GM18502 (cell line): ENCODE data around the gene IRF6.
"Not testable (repeated sequence)": the region's sequence is repeated elsewhere in the genome, so short reads cannot be mapped to it uniquely, and the experiment has no call there.

Experiments
- ATAC-seq: cut with Tn5 transposase; IDR thresholded peaks from one replicate; pipeline ENCODE4 v1.9.1; 2021; ENCODE audit warnings: mild to moderate bottlenecking; ENCODE audit not compliant: unreplicated experiment, poor library complexity

Gene IRF6

GRCh38 chr1:209823143-209824041 is 17.4 kb upstream of the IRF6 start:
- ATAC-seq = peak; percentile 42

- no peak for ATAC-seq
Observed at GRCh38 chr1:209822706-209823105, 16.8 kb upstream of the IRF6 start.

GRCh38 chr1:209820986-209821385 is 15.0 kb upstream of the IRF6 start:
- no peak for ATAC-seq

- ATAC-seq = no peak
Observed at GRCh38 chr1:209819058-209819457, 13.1 kb upstream of the IRF6 start.

- ATAC-seq = no peak
Observed at GRCh38 chr1:209817691-209818090, 11.7 kb upstream of the IRF6 start.

GRCh38 chr1:209816923-209817322 is 11.0 kb upstream of the IRF6 start:
- ATAC-seq = no peak

GRCh38 chr1:209815931-209816341 is 10.0 kb upstream of the IRF6 start:
- ATAC-seq = no peak

GRCh38 chr1:209815490-209815889 is 9.5 kb upstream of the IRF6 start:
- ATAC-seq = no peak

- ATAC-seq = no peak
Observed at GRCh38 chr1:209813902-209814301, 8.0 kb upstream of the IRF6 start.

GRCh38 chr1:209810783-209811182 is 4.8 kb upstream of the IRF6 start:
- no peak for ATAC-seq

- no peak for ATAC-seq
Observed at GRCh38 chr1:209809611-209810010, 3.7 kb upstream of the IRF6 start.

GRCh38 chr1:209808059-209808581 is 2.2 kb upstream of the IRF6 start:
- ATAC-seq = no peak

- no peak for ATAC-seq
Observed at GRCh38 chr1:209807509-209807908, 1.6 kb upstream of the IRF6 start.

GRCh38 chr1:209805341-209805781 is 581 bp downstream of the IRF6 start:
- ATAC-seq = no peak

- no peak for ATAC-seq
Observed at GRCh38 chr1:209803568-209803967, 2.4 kb downstream of the IRF6 start.

- no peak for ATAC-seq
Observed at GRCh38 chr1:209802780-209803152, 3.2 kb downstream of the IRF6 start.

GRCh38 chr1:209802117-209802779 is 3.7 kb downstream of the IRF6 start:
- no peak for ATAC-seq

- no peak for ATAC-seq
Observed at GRCh38 chr1:209800984-209801834, 4.7 kb downstream of the IRF6 start.

- no peak for ATAC-seq
Observed at GRCh38 chr1:209797978-209798639, 7.8 kb downstream of the IRF6 start.

- not testable (repeated sequence) for ATAC-seq
Observed at GRCh38 chr1:209793711-209794110, 12.2 kb downstream of the IRF6 start.
